Central memory CD4-positive, alpha-beta T cell (primary cell): Measurements from ENCODE around the gene PHF20.
"Not testable (repeated sequence)": the region's sequence is repeated elsewhere in the genome, so short reads cannot be mapped to it uniquely, and the experiment has no call there.

ENCODE experiments used
- DNase-seq: peaks from one replicate; pipeline ENCODE4 v3.0.0; 2022

The PHF20 gene

GRCh38 chr20:35783811-35784210 lies 12.0 kb downstream of the PHF20 start:
- DNase-seq, result not testable (repeated sequence)

- not testable (repeated sequence) for DNase-seq
Measured at GRCh38 chr20:35785541-35785940, 13.7 kb downstream of the PHF20 start.

GRCh38 chr20:35788796-35789195 lies 17.0 kb downstream of the PHF20 start:
- no peak for DNase-seq

GRCh38 chr20:35791097-35791496 lies 19.3 kb downstream of the PHF20 start:
- DNase-seq, result no peak

- no peak for DNase-seq
Measured at GRCh38 chr20:35791821-35792220, 20.0 kb downstream of the PHF20 start.

GRCh38 chr20:35792740-35793139 lies 20.9 kb downstream of the PHF20 start:
- DNase-seq, result no peak

GRCh38 chr20:35796571-35796970 lies 24.8 kb downstream of the PHF20 start:
- peak; percentile 66 for DNase-seq

GRCh38 chr20:35801865-35802264 lies 30.1 kb downstream of the PHF20 start:
- no peak for DNase-seq

GRCh38 chr20:35806075-35806474 lies 34.3 kb downstream of the PHF20 start:
- no peak for DNase-seq

GRCh38 chr20:35807877-35808276 lies 36.1 kb downstream of the PHF20 start:
- no peak for DNase-seq

GRCh38 chr20:35820715-35821114 lies 48.9 kb downstream of the PHF20 start:
- no peak for DNase-seq

GRCh38 chr20:35821807-35822242 lies 50.0 kb downstream of the PHF20 start:
- DNase-seq, result no peak

GRCh38 chr20:35823147-35823546 lies 51.3 kb downstream of the PHF20 start:
- no peak for DNase-seq

GRCh38 chr20:35823937-35824336 lies 52.1 kb downstream of the PHF20 start:
- DNase-seq, result no peak

GRCh38 chr20:35826397-35826998 lies 54.7 kb downstream of the PHF20 start:
- DNase-seq, result no peak

- DNase-seq, result no peak
Measured at GRCh38 chr20:35828434-35828833, 56.6 kb downstream of the PHF20 start.

GRCh38 chr20:35828916-35829315 lies 57.1 kb downstream of the PHF20 start:
- no peak for DNase-seq

- DNase-seq, result no peak
Measured at GRCh38 chr20:35830264-35830663, 58.4 kb downstream of the PHF20 start.

GRCh38 chr20:35831029-35831428 lies 59.2 kb downstream of the PHF20 start:
- no peak for DNase-seq

GRCh38 chr20:35831971-35832370 lies 60.2 kb downstream of the PHF20 start:
- DNase-seq, result no peak

GRCh38 chr20:35833241-35833640 lies 61.4 kb downstream of the PHF20 start:
- no peak for DNase-seq

- no peak for DNase-seq
Measured at GRCh38 chr20:35837577-35838195, 65.9 kb downstream of the PHF20 start.

GRCh38 chr20:35838205-35838604 lies 66.4 kb downstream of the PHF20 start:
- no peak for DNase-seq

GRCh38 chr20:35839904-35840303 lies 68.1 kb downstream of the PHF20 start:
- DNase-seq, result peak; percentile 3

- no peak for DNase-seq
Measured at GRCh38 chr20:35840421-35840820, 68.6 kb downstream of the PHF20 start.
